ENCODE results near the gene AOC3.
"Not testable (repeated sequence)": the region's sequence is repeated elsewhere in the genome, so short reads cannot be mapped to it uniquely, and the experiment has no call there.

The AOC3 gene

DNA sequence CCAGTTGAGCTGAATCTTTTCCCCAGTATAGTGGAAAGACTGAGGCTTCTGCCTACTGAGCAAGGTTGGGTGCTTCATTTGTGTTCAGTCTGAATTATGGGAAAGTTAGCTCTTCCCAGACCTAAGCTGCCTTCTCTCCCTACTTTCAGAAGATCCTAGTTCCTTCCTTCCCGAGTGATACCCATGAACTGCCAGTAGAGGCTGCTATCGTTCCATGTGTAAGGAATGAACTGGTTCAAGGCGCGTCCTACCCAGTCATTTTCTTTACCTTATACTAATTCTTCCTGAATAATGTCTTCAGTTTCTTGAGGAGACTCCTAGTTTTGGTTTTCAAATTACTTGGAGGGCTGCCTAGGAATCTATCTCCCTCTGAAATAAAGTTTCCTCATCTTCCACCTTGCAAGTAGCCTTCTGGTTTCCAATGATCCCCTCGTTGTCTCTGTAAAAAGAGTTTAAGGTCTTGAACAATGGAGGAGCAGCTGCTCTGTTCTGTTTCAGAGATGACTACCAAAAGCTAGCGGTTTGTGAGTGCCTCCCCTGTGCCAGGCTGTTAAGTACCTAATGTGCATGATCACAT is 7.6 kb upstream of the AOC3 start:
- FAIRE-seq, result peak; percentile 83
- peak; percentile 79 for DNase-seq (ENCODE audit: insufficient read length, low spot score)

DNA sequence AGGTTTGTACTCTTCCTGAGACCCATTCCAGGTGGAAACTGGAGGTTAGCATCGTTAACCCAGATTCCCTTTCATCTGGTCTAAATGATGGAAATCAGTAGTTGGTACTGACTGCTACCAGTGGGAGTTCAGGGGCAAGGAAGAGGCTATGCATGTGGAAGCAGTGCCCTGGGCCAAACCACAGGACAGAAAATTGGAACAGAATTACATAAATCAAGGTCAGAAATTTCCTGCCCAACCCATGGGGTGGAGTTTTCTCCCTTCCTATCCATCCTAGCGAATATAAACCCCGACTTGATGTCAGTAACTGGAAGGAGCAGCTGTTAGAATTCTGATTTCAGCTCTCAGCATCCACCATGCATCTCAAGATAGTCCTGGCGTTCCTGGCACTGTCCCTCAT is 6.7 kb upstream of the AOC3 start, which contains the start of gene AOC2:
Gene AOC2, plus strand, starts transcription at position 310 of the 400 bp plus-strand sequence. Its CDS starts 47 bp downstream, at position 357.
- DNase-seq (ENCODE audit: insufficient read length, low spot score), result no peak
- peak; percentile 79 for FAIRE-seq

DNA sequence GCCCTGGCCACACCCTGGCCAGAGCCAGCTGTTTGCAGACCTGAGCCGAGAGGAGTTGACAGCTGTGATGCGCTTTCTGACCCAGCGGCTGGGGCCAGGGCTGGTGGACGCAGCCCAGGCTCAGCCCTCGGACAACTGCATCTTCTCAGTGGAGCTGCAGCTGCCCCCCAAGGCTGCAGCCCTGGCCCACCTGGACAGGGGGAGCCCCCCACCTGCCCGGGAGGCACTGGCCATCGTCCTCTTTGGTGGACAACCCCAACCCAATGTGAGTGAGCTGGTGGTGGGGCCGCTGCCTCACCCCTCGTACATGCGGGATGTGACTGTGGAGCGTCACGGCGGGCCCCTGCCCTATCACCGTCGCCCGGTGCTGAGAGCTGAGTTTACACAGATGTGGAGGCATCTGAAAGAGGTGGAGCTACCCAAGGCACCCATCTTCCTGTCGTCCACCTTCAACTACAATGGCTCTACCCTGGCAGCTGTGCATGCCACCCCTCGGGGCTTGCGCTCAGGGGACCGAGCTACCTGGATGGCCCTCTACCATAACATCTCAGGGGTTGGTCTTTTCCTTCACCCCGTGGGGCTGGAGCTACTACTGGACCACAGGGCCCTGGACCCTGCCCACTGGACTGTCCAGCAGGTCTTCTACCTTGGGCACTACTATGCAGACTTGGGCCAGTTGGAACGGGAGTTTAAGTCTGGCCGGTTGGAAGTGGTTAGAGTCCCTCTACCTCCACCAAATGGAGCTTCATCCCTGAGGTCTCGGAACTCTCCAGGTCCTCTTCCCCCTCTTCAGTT is 6.0 kb upstream of the AOC3 start:
- peak; percentile 9 for FAIRE-seq

DNA sequence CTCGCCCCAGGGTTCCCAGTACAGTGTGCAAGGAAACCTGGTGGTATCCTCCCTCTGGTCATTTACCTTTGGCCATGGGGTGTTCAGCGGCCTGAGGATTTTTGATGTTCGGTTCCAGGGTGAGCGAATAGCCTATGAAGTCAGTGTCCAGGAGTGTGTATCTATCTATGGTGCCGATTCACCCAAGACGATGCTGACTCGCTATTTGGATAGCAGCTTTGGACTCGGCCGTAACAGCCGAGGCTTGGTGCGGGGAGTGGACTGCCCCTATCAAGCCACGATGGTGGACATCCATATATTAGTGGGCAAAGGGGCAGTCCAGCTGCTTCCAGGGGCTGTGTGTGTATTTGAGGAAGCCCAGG is 5.5 kb upstream of the AOC3 start:
- DNase-seq (ENCODE audit: insufficient read length, low spot score), result no peak
- no peak for FAIRE-seq

More for the DNA sequence above, 6.0 kb upstream of the AOC3 start:
- DNase-seq (ENCODE audit: insufficient read length, low spot score), result no peak

DNA sequence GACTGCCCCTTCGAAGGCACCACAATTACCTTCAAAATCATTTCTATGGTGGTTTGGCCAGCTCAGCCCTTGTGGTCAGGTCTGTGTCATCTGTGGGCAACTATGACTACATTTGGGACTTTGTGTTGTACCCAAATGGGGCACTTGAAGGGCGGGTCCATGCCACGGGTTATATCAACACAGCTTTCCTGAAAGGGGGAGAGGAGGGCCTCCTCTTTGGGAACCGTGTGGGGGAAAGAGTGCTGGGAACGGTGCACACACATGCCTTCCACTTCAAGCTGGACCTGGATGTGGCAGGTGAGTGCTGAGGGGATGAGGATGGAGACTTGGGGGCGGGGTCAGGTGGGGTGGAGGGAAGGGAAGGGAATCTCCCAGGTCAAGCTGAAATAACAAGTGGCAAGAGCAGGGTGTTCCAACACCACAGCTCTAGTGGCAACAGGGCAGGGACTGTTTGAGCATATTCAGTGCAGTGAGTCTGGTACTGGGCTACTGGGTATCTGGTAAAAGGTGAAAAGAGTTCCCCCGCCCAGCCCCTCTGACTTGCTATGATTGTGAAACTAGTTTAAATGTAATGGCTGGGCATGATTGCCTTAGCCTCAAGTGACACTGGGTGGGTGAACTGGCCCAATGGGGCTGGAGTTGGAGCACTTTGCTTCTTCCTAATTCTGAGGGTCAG is 4.9 kb upstream of the AOC3 start:
- peak; percentile 26 for FAIRE-seq

DNA sequence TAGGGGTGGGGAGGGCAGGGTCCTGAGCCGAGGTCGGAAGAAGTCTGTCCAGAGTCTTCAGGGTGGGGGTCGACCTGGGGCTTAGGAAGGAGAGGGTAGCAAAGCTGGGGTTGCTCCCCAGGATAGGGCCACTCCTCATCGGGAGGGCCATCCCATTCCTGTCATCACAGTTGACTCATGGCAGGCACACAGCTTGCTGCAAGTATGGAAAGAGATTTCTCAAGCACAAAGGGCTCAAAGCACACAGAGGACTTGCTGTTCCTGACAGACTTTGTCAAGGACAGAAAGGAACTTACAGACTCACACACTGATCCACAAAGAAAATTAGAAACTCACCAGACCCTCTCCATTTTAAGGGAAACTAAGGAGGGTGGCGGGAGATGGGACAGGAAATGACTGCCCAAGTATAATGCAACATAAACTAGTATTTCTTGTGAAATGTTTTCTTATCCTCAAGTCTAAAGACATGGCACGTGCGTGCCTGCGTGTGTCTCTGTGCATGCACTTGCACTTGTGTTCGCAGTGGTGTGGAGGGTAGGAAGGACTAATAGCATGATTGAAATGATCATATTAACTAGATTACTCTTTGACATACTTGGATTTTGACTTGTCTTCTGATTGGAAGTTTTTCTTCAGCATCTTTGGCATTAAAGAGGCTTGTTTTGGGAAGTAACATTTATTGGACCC is 4.3 kb upstream of the AOC3 start:
- FAIRE-seq, result peak; percentile 44
- DNase-seq (ENCODE audit: insufficient read length, low spot score), result no peak

More for the DNA sequence above, 4.9 kb upstream of the AOC3 start:
- no peak for DNase-seq (ENCODE audit: insufficient read length, low spot score)

DNA sequence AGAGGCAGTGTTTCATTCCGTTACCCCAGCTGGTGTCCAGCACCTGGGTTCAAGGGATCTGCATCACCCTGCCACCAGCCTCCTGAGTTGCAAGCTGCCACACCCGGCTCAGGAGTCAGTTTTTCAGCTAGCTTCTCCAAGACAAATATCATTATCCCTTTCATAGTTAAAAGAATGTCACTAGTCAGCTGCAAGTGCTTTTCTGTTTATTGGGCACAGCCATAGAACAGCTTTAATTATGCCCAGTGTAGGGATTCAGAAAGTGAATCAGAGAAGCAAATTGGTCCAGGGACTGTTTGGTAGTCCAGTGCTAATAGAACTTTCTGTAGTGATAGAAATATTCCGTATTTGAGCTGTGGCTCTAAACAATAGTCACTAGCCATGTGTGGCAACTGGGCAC is 2.9 kb upstream of the AOC3 start:
- FAIRE-seq, result no peak
- no peak for DNase-seq (ENCODE audit: insufficient read length, low spot score)

DNA sequence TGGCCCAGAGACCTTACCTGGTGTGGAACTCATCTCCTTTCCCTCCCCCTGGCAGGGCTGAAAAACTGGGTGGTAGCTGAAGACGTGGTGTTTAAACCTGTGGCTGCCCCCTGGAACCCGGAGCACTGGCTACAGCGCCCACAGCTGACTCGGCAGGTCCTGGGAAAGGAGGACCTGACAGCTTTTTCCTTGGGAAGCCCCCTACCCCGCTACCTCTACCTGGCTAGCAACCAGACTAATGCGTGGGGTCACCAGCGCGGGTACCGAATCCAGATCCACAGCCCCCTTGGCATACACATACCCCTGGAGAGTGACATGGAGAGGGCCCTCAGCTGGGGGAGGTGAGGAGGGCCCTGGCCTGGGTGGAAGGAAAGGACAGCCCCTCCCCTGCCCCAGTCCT is 2.0 kb upstream of the AOC3 start:
- DNase-seq (ENCODE audit: insufficient read length, low spot score), result no peak
- FAIRE-seq, result no peak

DNA sequence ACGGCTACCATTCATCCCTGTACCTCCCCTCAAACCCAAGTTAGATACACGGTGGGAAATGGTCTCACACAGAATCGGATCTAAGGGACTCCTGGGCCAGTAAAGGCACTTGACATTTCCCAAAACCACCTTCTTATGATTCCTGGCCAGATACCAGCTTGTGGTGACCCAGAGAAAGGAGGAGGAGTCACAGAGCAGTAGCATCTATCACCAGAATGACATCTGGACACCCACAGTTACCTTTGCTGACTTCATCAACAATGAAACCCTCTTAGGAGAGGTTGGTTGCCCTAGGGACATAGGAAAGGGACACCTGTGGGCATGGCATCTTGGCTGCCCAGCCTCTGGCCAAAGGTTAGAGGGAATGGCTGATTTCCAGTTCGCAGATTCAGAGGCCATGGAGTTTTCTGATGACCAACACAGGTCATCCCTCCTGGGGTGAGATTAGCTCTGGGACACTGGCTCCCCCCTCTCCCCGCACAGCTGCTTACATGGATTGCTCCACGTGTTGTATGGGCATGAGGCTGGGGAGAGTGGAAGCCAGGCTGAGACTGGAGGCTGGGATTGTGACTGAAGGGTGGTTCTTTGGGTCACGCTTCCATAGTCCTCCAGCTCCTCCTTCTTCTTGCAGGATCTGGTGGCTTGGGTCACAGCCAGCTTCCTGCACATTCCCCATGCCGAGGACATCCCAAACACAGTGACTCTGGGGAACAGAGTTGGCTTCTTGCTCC is 1.4 kb upstream of the AOC3 start:
- no peak for FAIRE-seq
- DNase-seq (ENCODE audit: insufficient read length, low spot score), result no peak

DNA sequence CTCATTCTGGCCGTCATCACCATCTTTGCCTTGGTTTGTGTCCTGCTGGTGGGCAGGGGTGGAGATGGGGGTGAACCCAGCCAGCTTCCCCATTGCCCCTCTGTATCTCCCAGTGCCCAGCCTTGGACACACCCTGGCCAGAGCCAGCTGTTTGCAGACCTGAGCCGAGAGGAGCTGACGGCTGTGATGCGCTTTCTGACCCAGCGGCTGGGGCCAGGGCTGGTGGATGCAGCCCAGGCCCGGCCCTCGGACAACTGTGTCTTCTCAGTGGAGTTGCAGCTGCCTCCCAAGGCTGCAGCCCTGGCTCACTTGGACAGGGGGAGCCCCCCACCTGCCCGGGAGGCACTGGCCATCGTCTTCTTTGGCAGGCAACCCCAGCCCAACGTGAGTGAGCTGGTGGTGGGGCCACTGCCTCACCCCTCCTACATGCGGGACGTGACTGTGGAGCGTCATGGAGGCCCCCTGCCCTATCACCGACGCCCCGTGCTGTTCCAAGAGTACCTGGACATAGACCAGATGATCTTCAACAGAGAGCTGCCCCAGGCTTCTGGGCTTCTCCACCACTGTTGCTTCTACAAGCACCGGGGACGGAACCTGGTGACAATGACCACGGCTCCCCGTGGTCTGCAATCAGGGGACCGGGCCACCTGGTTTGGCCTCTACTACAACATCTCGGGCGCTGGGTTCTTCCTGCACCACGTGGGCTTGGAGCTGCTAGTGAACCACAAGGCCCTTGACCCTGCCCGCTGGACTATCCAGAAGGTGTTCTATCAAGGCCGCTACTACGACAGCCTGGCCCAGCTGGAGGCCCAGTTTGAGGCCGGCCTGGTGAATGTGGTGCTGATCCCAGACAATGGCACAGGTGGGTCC is 607 bp downstream of the AOC3 start:
- peak; percentile 46 for FAIRE-seq
- not testable (repeated sequence) for DNase-seq (ENCODE audit: insufficient read length, low spot score)

DNA sequence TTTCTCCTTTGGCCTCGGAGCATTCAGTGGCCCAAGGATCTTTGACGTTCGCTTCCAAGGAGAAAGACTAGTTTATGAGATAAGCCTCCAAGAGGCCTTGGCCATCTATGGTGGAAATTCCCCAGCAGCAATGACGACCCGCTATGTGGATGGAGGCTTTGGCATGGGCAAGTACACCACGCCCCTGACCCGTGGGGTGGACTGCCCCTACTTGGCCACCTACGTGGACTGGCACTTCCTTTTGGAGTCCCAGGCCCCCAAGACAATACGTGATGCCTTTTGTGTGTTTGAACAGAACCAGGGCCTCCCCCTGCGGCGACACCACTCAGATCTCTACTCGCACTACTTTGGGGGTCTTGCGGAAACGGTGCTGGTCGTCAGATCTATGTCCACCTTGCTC is 1.4 kb downstream of the AOC3 start:
- no peak for FAIRE-seq

DNA sequence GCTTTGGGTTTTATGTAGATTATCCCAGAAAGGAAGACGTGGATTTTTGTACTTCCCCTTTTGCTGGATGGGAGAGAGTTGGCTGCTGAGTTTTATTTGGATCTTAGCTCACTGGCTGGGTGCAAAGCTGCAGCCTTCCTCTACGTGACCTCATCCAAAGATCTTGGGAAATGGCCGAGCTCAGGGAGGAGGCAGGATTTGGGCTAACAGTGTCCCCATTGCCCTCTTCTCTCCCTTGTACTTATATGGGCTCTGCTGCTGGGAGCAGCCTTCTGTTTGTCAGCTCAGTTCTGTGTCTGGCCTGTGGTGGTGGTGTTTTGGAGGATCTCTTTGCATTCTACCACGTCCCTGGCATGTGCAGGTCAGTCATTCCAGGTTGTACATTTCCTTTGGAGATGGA is 2.0 kb downstream of the AOC3 start:
- DNase-seq (ENCODE audit: insufficient read length, low spot score) (no peak), FAIRE-seq (no peak)

More for the DNA sequence above, 1.4 kb downstream of the AOC3 start:
- no peak for DNase-seq (ENCODE audit: insufficient read length, low spot score)

DNA sequence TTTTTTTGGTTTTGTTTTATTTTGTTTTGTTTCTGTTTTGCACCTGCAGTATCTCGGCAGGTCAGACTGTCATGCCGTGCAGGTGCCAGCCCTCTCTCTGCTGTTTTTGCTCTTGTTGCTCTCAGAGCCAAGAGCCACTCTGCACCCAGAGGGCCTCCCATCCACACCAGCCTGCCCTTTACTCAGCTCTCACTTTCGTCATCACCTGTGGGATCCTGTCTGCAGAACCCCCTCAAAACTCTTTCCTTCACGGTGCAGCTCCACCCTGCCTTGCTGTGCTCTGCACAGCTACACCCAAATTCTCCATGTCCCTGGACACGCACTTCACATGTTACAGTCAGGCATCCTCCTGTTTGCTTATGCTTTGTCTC is 2.6 kb downstream of the AOC3 start:
- FAIRE-seq, result peak; percentile 82
- DNase-seq (ENCODE audit: insufficient read length, low spot score), result no peak

DNA sequence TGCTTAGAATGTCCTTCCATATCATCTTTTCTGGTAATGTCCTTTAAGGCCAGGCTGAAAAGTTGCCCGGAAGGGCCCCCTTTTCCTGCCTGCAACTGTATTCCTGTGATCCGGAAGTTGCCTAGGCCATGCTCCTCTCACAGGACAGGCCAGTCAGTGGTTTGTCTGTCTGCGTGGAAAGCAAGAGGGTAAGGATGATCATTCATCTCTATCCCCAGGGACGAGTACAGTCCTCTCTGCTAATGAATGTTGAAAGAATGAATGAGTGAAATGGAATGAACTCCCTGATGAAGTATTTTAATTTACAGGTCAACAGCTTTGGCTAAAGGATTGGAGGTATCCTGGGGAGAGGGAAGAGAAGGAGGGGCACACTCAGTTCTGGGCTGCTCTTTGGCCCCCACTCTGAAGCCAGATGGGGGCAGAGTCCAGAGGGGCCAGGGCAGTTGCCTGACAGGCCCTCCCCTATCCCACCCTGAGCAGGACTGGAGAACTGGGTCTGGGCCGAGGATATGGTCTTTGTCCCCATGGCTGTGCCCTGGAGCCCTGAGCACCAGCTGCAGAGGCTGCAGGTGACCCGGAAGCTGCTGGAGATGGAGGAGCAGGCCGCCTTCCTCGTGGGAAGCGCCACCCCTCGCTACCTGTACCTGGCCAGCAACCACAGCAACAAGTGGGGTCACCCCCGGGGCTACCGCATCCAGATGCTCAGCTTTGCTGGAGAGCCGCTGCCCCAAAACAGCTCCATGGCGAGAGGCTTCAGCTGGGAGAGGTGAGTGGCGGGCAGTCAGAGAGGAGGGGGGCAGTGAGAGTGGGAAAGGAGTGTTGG is 3.2 kb downstream of the AOC3 start:
- no peak for FAIRE-seq

DNA sequence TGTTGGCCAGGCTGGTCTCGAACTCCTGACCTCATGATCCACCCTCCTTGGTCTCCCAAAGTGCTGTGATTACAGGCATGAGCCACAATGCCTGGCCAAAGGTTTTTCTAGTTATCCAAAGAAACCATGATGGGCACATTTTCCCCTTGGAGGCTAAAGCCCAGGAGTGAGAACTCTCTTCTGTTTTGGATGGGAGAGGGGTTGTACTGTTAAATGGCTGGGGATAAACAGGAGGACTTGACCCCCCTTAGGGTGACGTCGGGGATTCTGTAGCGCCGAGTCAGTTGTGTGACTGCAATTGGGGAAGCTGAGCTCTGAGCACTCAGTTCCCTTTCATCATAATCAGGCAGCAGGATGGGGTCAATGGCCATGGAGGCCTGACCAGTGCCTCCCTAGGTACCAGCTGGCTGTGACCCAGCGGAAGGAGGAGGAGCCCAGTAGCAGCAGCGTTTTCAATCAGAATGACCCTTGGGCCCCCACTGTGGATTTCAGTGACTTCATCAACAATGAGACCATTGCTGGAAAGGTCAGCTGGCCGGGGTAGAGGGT is 4.1 kb downstream of the AOC3 start:
- DNase-seq (ENCODE audit: insufficient read length, low spot score) (no peak), FAIRE-seq (no peak)

More for the DNA sequence above, 3.2 kb downstream of the AOC3 start:
- no peak for DNase-seq (ENCODE audit: insufficient read length, low spot score)

DNA sequence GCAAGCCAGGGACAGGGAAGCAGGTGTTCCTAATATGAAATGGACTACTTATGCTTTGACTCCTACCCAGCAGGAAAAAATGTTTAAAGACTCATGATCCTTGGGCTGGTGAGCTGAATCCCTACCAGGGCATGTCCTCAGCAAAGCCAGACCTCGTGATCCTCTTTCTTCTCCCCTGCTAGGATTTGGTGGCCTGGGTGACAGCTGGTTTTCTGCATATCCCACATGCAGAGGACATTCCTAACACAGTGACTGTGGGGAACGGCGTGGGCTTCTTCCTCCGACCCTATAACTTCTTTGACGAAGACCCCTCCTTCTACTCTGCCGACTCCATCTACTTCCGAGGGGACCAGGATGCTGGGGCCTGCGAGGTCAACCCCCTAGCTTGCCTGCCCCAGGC is 5.1 kb downstream of the AOC3 start:
- DNase-seq (ENCODE audit: insufficient read length, low spot score); FAIRE-seq: not testable (repeated sequence)

DNA sequence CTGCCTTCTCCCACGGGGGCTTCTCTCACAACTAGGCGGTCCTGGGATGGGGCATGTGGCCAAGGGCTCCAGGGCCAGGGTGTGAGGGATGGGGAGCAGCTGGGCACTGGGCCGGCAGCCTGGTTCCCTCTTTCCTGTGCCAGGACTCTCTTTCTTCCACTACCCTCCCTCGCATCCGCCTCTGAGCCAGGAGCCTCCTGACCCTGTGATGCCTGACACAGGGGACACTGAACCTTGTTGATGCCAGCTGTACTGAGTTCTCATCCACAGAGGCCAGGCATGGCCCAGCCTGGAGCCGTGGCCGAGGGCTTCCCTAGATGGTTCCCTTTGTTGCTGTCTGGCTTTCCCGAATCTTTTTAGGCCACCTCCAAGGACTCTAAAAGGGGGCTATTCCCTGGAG is 5.5 kb downstream of the AOC3 start:
- not testable (repeated sequence) for FAIRE-seq; DNase-seq (ENCODE audit: insufficient read length, low spot score)

DNA sequence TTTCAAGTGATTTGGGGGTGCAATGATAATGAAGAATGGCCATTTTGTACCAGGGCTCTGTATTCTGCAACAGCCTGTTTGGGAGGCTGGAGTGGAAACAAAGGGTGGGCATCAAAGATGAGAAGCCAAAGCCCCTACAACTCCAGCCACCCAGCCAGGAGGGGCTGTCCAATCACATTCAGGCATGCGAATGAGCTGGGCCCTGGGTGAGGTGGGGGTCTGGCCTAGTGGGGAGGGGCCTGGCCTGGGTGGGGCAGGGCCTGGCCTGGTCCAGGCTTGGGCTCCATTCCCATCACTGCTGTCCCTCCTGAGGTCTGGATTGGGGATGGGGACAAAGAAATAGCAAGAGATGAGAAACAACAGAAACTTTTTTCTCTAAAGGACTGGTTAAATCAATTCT is 6.4 kb downstream of the AOC3 start:
- no peak for DNase-seq (ENCODE audit: insufficient read length, low spot score)

More for the DNA sequence above, 6.4 kb downstream of the AOC3 start:
- FAIRE-seq, result no peak
